Islet precursor cell (in vitro differentiated cells): ENCODE data around the gene RAET1L.
"Not testable (repeated sequence)": the region's sequence is repeated elsewhere in the genome, so short reads cannot be mapped to it uniquely, and the experiment has no call there.

Source experiments
- DNase-seq: peaks from one replicate; pipeline ENCODE4 v3.0.0-alpha.2; 2018

RAET1L gene

DNA sequence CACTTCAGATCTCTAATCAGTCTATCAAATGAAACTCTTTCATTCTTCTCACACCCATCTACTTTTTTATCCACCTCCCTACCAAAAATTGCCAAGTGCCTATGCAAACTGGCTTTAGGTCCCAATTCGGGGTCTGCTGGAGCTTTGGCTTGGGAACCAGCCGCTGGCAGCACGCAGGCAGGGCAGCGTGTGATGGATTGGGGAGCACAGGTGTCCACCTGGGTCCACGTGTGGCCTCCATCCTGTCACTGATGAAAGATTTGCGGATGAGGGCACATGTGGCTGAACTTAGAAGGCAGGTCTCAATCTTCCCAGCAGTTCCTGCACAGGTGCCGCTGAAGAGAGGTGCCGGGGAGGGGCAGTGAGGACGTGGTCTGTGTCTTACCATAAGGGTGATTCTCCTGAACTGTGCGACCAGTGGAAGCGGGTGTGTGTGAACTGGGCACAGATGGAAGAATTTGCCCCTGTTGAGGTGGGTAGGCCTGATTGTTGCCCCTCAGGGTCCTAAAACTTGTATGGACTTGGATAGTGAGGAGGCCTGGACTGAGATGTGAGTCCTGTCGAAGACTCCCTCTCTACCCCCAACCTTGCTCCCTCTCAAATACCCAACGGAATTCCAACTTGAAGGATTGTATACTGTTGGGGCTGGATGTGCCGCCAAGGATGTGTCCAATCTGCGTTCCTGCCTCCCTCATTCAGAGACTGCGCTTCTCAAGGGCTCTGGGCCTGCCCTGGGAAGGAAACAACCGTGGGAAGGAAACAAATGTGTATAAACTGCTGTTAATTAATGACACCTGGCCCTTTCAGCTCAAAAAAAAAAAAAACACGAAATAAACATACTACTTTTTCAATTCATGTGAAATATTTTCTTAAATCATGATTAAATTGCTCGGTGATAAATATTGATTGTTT is 18.4 kb upstream of the RAET1L start:
- DNase-seq, result no peak

DNA sequence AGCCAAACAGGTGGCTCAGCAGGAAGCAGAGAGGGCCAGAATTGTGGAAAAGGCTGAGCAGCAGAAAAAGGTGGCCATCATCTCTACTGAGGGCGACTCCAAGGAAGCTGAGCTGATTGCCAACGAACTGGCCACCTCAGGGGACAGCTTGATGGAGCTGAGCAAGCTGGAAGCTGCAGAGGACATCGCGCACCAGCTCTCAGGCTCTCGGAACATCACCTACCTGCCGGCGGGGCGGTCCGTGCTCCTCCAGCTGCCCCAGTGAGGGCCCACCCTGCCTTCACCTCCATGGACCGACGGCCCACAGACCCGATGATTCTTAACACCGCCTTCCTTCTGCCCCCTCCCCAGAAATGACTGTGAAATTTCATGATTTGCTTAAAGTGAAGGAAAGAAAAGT is 17.8 kb upstream of the RAET1L start:
- no peak for DNase-seq

DNA sequence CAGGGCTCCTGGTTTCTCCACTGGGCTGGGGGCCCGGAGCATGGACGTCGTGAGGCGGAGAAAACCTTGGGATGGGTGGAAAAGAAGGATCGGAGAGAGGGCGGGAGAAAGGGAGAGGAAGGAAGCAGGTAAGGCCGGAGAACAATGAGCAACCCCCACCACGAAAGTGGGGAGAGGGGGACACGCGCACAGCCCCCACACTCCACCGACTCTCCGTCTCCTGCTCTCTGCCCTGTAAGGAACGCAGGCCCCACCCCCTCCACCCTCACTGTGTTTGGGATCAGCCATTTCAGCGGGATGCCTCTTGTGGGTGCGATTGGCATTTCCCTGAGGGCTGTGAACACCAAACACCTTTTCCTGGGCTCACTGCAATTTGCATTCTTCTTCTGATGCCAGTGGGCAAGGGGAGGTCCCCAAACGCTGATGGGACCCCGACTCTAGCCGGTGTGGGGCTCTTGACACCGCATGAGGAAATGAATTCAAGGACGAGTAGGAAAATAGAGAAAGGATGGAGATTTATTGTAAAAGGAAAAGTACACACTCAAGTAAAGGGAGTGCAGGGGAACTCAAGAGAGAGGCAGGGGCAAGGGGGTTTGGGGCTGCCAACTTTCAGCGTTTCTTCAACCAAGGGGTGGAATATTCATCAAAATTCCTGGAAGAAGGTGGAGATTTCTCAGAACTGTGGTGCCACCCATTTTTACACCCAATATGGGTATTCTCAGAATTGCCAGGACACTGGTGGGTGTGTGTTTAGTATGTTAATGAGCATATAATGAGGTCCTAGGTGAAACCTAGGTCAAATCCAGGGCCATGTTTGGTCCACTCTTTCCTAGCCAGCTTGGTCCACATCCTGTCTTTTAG is 13.1 kb upstream of the RAET1L start:
- DNase-seq, result peak; percentile 55

DNA sequence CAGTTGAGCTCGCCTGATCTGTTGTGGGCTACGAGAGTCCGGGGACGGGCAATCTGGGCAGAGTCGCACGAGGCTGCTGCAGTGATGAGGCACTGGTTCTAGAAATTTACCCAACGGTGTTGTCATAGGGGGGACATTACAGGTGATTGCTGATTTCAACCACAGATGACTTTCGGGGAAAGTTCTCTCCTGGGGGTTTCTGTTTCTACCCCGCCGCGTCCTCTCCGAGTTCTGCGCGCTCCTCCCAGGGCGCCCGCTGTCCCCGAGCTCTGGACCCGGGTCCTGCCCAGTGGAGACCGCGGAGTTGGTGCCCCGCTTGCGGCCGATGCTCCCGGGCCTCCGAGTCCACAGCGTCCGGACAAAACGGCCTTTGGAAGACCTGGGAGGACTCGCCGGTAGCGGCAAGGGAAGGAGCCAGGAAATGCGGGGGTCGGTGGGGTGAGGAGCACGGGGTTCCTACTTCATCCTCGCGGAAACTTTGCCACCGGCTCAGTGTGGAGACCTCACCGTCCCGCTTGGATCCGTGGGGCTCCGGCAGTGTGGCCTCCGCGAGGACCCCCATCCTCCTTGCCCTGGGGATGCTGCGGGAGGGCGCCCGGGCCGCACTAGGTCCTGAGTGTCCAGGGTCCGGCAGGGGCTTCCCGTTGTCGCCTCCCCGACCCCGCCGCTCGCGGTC is 12.3 kb upstream of the RAET1L start:
- DNase-seq, result peak; percentile 42

DNA sequence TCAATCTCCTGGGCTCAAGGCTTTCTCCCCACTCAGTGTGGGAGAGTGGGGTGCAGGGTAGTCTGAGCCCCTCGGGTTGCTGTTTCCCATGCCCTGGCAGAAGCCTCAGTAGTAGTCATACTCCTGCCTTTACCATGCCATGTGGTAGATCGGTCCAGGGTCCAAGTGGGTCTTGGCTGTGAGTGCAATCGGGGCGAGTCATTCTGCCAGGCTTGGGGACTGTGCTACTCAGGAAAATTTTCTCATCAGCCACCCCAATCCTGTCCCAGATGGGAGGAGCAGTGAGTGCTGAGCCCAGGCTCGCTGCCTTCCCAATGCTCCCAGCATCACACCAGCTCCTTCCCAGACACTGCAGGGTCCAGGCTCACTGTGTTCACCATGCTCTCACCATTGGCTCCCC is 10.7 kb upstream of the RAET1L start:
- no peak for DNase-seq

DNA sequence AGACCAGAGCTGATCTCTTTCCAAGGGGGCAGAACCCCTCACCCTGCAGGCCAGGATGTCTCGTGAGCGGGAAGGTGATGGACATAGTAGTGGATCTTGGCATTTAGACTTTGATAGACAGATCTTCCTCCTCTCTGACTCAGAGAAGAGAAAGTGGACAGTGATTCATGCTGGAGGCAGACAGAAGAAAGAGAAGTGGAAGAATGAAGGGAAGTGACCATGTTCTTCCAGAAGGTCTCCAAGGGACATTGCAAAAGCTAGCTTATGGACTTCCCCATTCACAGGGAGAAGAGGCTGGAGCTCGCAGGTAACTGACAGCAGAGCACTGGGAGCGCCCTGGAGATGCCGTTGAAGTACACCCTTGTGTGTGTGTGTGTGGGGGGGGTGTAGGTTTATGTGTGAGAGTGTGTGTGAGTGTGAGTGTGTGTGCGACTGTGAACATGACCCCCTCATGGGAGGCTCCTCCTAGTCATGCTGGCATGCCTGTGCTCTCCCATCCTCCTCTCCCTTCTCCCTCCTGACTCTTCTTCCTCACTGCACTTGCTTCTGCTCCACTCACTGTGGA is 8.0 kb upstream of the RAET1L start:
- DNase-seq, result peak; percentile 37

DNA sequence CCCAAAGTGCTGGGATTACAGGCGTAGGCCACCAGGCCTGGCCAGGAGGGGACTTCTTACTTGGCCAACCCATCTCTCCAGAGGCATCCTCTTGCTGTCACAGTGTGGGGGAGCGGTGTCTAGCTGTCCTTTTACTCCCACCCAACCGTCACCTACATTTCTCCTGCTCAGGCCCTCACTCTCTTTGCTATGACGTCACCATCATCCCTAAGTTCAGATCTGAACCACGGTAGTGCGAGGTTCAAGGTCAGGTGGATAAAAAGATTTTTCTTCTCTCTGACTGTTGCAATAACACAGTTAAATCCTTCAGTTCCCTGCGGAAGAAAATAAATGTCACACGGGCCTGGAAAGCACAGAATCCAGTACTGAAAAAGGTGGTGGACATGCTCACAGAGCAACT is 7.3 kb upstream of the RAET1L start:
- DNase-seq, result peak; percentile 22

DNA sequence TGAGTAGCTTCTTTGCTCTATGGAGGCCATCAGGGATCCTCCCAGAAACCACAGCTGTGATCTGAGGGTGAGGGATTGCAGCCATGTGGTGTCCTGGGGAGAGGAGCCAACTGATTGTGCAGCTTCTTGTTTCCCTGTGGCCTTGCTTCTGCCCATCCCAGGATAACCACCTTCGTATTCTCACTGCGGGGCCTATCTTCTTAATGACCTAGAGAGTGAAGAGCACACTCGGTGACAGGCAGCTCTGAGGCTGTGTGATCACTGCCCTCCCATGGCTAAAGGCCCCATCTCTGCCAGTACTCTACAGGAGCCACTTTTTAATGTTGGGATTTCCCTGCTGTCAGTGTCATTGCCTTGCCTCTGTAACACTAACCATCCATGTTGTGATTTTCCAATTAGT is 5.3 kb upstream of the RAET1L start:
- no peak for DNase-seq

DNA sequence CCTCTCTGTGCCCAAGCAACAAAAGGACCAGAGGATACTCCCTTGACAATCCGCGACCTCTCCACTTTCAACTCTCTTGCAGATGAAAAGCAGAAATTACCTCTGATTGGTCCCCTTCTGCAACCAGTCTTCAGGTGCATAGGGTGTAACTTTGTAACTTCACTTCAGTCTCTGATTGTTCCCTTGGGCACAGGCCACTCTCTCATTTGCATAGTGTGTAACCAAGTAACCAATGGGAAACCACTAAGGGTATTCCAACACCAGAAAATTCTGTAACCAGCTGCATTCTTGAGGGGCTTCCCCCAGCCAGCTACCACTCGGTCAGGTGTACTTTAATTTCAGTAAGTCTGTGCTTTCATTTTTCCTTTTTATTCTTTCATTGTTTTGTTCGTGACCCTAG is 4.4 kb upstream of the RAET1L start:
- peak; percentile 38 for DNase-seq

DNA sequence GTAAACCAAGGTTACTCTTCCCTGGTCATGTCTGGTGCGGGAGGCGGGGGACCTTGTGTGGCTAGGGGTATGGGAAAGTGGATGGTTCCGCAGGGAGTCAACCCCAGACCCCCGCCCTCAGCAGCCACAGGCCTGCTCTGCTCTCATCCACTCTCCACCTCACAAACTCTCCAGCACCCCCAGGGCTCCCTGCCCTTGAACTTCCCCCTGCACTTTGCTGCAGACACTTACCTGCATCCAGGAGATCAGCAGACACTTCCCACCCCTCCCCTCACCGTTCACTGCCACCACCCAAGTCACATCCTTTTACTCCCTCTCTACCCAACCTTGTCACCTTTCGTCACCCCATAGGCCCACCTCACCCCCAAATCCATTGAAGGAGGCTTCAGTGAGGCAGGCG is 3.9 kb upstream of the RAET1L start:
- DNase-seq, result peak; percentile 40

DNA sequence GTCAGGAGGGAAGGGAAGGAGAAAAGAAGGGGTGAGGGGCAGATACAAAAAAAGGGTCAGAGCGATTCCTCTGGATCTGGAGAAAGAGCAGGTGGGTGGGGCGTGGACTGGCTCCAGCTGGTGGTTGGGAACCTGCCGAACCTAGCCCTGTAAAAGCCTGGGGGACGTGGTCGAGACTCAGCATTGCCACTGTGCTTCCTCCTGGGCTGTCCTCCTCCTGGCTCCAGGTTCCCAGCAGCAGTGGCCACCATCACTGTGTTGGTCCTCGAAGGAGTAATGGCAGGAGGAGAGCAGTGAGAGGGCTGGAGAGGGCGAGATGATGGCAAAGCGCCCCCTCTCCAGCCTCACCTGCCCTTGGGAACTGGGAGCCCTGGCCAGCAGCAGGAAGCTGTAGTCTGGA is 3.5 kb upstream of the RAET1L start:
- peak; percentile 32 for DNase-seq

DNA sequence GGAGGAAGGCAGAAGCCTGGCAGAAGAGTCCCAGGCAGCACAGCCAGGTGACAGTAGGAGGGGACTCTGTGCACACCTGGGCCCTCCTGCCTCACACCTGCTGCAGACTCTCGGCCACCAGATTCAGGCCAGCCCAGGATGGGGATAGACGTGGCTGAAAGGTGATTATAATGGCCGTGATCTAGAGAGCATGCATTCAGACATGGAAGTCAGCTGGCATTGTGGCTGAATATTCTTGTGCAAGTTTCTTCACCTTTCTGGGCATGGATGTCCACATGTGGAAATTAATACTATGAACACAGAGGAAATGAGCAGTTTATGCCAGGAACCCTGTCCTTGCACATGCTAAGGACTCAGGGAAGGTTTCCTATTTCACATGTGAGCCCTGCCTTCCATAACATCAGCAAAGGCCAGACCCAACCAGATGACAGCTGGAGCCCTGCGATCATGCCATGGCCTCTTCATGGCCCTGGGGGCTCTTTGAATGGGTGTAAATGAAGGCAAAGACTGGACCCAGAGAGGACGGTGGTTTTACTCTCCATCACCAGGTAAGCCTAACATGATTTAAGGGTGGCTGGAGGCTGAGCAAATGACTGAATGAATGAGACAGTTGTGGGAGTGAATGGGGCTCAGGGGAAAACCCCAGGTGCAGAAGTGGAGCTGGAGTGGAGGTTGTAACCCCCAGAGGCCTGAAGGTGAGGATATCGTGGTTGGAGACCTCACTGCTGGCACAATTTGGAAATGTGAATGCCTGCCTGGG is 2.7 kb upstream of the RAET1L start:
- peak; percentile 34 for DNase-seq

DNA sequence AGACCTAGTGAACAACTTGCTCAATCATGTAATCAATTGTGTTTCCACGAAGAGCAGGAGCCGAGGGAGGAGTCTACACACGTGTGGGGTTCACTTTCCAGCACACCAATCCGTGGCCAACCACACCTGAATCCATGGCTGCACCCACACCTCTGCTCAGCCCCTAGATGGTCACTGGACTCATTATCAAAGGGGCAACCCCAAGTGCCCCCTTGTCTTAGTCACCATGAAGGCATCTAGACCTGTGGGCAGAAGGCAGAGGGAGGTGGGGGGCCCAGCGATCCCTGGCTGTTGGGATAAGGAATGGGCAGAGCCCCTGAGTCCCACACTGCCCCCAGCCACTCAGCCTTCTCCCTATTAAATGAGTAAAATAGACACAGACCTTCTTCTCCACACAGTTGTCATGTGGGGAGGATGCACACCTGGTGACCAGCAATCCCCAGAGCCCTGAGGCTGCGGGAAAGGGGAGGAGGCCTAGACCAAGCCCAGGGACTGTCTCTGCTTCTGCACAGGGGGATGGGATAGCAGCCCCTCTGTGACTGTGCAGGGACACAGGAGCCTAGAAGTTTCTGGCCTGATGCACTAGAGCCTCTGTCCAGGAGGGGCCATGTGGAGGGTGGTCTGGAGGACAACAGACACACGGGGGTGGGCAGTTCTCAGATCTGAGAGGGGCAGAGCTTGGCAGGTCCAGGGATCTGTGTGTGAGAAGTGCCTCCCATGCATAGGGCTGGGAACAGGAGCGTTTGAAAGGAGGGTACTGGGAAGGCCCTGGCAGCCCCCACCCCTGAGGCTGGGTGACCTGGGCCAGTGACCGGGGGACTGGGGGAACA is 1.9 kb upstream of the RAET1L start:
- DNase-seq, result peak; percentile 56

DNA sequence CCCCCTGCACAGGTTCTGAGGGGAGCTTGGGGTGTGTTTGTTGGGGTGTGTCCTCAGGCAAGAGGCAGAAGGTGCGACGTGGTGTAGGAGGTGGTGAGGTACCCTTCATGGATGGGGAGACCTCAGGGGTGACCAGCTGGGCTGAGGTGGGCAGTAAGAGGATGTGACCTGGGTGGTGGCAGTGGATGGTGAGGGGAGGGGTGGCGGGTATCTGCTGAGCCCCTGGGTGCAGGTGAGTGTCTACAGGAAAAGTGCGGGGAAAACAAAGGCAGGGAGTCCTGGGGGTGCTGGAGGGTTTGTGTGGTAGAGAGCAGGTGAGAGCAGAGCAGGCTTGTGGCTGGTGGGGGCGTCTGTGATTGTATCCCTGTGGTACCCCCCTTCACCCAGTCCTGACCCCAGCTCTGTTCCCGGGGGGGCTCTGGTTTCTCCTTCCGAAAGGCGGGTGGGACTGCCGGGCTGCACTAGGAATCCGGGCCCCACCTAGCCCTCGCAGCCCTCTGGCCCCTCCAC is 631 bp downstream of the RAET1L start:
- no peak for DNase-seq

DNA sequence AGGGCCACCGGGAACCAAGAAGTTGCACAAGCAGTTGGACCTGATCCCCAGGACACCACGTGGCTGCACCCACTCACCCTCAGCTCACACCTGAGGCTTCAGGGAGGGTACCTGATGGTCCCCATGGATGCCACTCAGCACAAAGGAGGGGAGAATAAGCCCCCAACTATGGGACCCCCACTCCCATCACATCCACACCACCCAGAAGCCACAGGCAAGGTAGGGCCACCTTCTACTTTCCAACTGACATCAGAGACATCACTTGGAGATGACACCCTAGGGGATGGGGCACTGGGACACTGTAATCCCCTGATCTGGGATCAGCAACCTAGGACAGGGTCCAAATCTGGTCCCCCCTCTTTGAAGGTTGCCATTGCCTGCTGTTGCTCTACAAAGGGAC is 1.3 kb downstream of the RAET1L start:
- DNase-seq, result not testable (repeated sequence)

DNA sequence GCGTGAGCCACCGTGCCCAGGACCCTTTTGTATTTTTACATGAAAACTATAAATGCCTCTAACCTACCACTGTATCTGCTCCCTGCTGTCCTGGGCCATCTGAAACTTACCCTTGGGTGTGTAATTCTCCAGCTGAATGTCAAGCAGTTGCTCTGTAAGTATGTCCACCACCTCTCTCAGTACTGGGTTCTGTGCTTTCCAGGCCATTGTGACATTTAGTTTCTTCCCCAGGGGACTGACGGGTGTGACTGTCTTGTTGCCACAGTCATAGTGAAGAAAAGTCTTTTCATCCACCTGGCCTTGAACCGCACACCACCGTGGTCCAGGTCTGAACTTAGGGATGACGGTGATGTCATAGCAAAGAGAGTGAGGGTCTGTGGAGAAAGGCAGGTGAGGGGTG is 3.5 kb downstream of the RAET1L start:
- not testable (repeated sequence) for DNase-seq

DNA sequence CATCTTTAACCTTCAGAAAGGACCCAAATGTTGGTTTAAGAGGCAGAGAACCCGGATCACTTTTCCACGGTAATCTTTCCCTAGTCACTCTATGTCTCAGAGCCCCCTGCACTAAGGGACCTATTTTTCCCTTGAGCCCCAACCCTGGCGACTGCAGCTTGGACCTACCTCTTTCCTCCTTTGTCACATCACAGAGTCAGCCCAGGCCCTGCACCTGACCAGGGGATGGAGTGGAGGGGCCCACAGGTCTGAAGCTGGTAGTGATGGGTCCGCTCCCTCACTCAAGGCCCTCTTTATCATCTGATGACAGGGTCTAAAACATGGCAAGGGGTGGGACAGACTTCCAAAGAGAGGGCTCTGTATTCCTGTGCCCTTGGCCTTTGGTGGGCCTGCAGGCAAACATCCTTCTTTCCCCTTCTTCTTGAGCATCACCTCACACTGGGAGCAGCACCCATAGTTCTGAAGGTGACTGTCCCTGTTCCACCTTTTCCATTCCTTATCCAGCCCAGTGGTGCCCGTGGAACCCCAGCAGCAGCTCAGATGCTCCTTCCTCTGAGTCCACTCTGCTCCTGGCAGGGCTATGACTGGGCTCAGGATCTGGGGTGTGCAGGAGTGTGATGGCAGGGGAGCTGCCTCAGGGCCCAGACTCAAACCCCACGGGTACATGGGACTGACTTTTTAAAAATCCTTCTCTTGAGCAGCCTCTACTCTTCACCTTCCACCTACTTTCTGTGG is 6.3 kb downstream of the RAET1L start:
- peak; percentile 24 for DNase-seq

DNA sequence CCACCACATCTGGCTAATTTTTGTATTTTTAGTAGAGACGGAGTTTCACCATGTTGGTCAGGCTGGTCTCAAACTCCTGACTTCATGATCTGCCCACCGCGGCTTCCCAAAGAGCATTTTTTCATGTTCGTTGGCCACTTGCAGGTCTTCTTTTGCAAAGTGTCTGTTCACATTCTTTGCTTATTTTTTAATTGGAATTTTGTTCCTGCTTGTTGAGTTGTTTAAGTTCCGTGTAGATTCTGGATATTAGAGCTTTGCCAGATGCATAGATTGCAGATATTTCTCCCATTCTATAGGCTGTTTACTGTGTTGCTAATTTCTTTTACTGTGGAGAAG is 8.2 kb downstream of the RAET1L start:
- DNase-seq, result not testable (repeated sequence)

DNA sequence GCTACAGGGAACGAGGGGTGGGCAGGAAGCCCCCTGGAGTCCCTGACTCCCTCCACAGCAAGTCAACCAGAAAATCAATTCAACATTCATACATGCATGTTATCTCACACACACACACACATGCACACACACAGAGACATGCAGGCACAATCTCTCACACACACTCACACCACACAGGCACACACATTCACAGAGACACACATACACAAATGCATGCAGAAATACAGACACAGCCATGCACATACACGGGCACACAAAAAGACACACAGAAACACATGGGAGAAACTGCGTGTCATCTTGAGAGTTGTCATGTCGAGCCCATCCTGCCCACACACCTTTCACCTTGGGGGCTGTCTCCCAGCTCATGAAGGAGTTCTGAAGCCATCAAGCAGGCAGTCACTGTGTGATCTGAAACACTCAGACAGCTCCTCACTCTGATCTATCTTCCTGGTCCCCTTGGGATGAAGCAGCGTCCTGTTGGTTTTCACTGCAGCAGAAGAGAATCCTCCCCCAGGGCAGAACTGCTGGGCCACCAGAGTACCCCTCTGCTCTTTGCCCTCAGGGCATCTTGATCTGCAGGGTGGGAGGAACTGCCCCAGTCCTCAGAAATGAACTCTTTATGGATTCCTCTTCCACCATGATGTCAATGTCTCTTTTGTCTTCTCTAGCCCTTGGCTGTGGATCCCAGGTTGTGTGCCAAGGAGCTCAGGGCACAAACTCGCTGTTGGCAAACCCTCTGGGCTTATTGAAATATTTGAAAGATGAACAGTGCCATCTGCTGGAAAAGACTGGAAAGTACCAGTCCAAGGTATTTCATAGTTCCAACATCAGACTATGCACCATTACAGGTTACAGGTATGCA is 8.8 kb downstream of the RAET1L start:
- DNase-seq, result peak; percentile 56
